ENCODE results near the gene PAPSS2.

PAPSS2 gene

DNA sequence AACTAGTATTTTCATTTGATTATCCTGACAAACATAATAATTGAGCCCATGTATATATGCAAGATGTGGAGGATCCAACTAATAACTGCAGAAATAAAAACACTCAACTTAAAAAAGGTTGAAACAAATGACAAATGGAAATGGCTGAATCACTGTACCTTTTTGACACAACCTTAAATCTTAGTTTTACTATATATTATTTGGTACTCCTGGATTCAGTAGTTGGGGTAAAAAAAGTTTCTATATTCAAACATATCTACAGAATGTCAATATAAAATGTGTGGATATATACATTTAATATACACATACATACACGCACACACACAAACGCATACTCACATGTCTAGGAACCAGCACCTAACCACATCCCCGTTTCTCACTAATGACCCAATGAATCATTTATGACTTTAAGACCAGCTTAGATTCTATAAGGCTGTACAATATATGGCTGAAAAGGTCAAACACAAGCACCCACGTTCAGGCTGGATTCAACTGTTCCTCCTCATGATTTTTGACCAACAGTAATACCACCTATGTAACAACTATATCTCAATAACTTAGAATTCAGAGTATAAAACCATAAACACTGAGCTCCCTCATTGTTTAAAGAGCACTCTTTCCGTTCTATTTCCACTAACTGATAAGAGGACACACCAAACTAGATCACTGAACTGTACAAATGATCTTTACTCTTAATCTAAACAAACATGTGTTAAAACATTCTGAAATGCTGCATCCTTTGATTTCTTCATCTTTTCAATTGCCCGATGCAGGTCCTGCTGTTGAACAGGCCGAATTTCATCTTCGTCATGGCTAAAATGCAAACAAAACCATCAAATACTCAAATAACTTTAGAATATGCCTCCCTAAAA, 94.6 kb downstream of the PAPSS2 start:
- no peak for DNase-seq

DNA sequence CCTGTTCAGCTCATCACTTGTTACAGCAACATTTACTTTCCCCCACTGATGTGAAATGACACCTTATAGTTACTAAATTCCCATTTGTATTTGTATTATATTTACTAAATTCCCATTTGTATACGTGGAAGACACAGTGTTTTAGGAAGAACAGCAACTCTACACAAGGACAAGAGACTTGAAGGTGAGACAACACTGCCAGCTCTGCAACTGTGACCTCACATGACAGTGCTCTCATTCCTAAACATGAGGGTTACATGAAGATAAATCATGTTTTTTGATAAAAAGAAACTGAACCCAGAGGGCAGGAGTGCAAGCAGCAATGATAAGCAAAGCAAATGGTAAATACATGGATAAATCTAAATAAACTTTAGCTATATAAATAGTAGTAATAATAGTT, 98.0 kb downstream of the PAPSS2 start:
- no peak for DNase-seq

DNA sequence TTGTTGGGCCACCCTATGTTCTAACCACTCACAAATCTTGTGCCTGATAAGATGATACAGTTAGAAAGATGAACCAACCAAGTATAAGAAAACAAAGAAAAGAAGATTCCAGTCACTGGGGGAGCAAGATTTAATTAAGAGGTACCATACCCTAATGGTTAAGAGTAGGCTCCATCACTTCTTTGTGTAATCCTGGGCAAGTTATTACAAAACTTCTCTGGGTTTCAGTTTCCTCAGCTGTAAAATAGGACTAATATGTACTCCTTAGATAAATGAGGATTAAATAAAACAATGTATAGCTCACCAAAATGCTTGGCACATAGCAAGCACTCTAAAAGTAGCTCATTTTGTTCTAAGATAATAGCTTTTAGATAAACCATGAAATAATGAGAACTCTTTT, 99.9 kb downstream of the PAPSS2 start:
- DNase-seq, result no peak

DNA sequence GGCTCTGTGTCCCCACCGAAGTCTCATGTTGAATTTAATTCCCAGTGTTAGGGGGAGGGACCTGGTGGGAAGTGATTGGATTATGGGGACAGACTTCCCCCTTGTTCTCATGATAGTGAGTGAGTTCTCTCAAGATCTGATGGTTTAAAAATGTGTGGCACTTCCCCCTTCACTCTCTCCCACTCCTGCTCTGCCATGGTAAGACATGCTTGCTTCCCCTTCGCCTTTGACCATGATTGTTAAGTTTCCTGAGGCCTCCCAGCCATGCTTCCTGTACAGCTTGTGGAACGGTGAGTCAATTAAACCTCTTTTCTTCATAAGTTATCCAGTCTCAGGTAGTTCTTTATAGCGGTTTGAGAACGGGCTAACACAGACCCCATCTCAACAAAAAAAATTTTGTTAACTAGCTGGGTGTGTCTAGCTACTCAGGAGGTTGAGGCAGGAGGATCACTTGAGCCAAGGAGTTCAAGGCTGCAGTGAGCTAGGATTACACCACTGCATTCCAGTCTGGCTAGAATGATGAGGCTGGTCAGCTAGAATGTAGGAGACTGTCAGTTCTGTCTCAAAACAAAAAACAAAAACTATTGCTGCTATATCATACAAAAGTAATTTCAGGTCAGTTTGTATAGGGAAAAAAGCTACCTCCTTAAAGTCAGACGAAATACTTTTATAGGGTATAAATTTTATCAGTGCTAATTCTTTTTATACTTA, 100.7 kb downstream of the PAPSS2 start:
- no peak for DNase-seq

DNA sequence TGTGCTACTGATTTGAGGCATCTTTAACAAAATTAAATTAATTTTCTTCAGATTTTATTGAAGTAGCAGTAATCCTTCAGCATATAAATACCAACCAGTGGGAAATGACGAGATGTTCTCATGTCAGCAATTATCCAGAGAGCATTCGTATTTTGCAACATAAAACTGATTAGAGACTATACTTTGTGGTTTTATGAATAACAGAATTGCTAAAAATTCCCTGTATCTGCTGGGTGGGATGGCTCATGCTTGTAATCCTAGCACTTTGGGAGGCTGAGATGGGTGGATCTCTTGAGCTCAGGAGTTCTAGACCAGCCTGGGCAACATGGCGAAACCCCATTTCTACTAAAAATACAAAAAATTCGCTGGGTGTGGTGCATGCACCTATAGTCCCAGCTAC, 101.5 kb downstream of the PAPSS2 start:
- no peak for DNase-seq

DNA sequence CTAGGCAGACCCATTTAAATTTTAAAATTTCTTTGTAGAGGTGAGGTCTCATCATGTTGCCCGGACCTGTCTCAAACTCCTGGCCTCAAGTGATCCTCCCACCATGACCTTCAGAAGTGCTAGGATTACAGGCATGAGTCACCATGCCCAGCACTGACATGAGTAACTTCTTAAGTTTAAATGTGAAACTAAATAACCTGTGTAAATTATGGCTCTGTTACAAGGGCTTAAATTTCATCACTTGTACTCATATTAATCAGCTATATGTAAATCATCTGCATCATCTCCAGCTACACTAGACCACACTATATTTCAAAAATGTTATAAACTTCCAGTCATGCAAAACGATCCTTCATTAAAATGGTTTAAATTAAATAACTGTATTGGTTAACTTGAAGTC, 102.2 kb downstream of the PAPSS2 start:
- DNase-seq, result peak; percentile 25

DNA sequence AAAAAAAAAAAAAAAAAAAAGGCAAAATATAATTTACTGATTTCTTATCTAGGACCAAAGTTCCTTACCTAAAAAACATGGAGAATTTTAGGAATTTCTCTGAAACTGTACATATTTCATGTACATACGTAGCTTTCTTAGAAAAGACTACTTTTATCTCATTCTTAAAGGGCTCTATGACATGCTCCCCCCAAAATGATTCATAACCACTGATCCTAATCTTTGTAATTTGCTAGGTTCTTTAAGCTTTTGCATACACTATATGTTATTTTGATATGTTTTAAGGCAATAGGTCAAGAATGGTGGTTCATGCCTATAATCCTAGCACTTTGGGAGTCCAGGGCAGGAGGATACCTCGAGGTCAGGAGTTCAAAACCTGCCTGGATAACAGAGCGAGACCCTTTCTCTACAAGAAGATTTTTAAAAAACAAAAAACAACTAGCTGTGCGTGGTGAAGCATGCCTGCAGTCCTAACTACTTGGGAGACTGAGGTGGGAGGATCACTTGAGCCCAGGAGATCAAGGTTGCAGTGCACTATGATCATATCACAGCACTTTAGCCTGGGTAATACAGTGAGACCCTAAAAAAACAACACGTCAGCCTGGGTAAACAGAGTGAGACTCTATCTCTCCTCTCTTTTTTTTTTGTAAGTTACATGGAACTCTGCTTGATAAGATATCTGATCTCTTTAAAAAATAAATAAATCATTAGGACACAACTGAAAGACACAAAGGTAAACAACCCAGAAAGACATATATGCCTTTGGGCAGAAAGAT, 103.6 kb downstream of the PAPSS2 start:
- no peak for DNase-seq

DNA sequence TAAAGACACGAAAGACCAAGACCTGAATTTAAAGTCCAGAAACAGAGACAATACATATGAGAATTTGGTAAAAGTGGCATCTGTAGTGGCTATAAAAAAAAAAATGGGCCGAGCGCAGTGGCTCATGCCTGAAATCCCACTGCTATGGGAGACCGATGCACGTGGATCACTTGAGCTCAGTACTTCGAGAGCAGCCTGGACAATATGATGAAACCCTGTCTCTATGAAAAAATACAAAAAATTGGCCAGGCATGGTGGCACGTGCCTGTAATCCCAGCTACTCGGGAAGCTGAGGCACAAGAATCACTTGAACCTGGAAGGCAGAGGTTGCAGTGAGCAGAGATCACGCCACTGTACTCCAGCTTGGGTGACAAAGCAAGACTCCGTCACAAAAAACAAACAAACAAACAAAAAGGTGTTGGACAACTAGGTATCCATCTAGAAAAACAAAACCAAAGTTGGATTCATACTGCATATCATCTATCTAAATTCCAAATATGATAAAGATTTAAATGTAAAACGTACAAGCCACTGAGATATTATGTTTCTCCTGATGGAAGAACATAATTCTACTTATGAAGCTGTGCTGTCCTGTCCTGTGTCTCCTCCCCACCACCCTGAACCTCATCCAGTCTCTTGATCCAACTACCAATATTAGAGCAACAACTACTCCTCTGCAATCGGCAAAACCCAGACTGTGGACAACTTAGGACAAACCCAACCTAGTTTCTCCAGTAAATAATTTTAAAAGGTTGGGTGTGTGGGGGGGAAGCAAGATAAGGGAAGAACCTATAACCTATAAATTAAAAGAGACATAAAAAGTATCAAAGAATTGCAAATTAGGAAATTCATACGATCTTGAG, 104.6 kb downstream of the PAPSS2 start:
- no peak for DNase-seq

DNA sequence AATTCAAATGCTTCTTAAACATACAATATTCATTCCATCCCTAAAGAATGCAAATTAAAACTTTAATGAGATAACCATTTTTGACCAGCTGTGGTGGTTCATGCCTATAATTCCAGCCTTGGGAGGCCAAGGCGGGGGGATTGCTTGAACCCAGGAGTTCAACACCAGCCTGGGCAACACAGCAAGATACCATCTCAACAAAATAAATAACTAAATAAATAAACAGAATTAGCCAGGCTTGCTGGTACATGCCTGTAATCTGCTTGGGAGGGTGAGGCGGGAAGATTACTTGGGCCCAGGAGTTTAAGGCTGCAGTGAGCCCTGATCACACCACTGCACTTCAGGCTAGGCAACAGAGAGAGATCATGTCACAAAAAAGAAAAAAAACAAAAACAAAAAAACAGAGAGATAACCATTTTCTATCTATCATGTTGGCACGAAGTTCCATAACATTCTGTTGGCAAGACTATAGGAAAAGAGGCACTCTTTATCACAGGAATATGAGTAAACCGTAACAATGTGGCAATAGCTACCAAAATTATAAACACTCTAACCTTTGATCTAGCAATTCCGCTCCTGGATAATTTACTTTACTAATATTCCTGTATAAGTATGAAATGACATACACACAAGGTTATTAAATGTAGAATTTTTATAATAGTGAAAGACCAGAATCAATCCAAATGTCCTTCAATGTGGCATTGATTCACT, 106.1 kb downstream of the PAPSS2 start:
- DNase-seq, result no peak

DNA sequence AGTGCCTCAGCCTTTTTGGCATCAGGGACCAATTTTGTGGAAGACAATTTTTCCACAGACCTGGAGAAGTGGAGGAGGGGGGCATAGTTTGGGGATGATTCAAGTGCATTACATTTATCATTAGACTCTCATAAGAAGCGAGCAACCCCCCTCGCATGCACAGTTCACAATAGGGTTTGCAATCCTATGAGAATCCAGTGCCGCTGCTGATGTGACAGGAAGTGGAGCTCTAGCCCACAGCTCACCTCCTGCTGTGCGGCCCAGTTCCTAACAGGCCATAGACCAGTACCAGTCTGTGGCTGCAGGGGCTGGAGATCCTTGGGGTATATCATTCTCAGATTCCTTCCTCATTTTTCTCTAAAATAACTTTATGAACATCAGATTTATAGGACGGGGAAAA, 107.6 kb downstream of the PAPSS2 start:
- no peak for DNase-seq

DNA sequence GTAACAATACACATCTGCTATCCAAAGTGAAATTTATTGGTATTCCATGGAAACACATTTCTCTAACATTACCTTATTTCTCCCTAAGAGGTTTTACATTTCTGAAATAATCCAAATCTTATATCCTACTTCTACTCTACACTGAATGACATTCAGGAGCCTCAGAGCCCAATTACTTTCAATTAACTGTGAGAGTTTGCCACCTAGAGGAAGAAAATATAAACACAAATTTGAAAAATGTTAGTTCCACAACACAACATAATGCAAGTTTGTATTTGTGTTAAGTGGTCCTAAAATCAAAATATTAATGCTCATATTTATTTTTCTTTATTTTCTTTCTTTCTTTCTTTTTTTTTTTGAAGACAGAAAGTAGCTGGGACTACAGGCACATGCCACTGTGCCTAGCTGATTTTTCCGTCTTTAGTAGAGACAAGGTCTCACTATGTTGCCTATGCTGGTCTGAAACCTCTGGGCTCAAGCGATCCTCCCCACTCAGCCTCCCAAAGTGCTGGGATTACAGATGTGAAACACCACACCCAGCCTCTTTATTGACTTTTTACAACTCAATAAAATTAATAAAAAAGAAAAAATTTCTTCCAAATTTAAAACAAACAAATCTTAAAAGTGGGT, 112.3 kb downstream of the PAPSS2 start:
- DNase-seq, result no peak

DNA sequence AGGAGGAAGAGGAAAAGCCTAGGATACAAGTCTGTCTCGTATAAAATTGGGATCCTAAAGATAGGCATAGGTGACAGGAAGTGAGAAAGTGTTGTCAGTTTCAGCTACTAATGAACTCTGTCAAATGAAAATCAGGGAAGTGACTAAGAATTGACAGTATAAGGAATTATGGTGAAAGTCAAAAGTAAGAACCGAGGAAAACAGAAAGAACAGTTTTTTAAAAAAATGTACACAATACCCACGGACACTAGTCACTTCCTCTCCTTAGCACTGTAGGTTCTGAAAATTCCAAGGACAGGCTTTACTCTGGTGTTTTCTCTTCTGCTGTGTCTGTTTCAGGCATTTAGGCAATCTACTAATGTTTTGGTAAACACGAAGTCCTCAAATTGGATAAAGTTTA, 116.1 kb downstream of the PAPSS2 start:
- DNase-seq, result no peak

DNA sequence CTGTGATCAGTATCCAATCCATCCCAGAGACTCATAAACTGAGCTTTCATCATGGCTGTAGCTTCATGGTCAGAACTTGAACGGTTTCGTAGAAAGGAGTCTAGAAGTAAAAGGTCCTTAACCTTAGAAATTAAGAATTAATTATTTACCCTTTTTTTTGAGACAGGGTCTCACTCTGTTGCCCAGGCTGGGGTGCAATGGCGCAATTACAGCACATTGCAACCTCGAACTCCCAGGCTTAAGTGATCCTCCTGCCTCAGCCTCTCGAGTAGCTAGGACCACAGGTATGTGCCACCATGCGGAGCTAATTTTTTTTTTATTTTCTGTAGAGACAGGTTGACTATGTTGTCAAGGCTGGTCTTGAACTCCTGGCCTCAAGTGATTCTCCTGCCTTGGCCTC, 116.7 kb downstream of the PAPSS2 start:
- DNase-seq, result no peak

DNA sequence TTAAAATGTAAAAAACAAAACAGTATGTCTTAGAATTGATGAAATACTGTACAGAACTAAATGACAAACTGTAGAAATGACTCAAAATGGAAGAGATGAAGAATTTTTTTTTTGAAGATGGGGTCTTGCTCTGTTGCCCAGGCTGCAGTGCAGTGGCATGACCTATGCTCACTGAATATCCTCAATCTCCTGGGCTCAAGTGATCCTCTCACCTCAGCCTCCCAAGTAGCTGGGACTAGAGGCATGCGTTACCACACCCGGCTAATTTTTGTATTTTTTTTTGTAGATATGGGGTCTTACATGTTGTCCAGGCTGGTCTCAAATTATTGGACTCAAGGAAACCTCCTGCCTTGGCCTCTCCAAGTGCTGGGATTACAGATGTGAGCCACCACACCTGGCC, 121.9 kb downstream of the PAPSS2 start:
- DNase-seq, result no peak

DNA sequence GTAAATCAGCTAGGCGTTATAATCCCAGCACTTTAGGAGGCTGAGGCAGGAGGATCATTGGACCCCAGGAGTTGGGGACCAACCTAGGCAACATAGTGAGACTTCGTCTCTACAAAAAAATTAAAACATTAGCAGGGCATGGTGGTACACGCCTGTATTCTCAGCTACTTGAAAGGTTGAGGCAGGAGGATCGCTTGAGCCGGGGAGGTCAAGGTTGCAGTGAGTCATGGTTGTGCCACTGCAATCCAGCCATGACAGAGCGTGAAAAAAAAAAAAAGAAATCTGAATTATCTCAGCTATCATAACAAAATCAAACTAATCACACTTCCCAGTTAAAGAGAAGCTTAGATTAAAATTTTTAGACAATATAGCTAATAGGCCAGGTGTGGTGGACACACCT, 123.0 kb downstream of the PAPSS2 start:
- DNase-seq, result no peak

DNA sequence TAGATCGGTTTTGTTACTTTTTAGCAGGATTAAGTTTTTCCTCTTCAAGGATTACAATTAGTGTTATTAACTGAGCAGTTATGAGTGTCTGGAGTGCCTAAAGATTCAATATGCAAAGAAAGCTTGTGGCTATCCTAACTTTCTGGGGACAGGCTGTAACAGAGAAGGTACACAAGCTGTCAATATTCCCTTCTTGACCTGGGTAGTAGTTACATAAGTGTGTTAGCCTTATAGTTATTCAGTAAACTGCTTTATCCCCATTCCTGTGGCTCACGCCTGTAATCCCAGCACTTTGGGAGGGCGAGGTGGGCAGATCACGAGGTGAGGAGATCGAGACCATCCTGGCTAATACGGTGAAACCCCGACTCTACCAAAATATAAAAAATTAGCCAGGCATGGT, 126.7 kb downstream of the PAPSS2 start:
- no peak for DNase-seq

DNA sequence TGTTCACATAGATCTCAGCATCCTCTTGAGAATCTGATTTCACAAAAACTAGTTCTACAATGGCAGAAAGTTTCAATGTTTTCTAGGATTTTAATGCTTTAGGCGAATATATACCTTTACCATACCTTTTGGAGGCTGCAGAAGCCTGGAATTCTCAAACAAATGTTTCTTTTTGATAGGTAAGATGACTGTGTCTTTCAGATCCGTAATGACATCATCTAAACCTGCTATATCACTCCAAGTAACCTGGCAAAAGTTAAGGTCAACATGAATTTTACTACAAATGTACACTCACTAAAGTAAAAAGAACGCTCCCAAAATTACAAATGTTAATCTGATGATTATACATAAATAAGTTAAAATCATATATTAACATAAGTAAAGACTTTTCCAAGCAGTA, 130.5 kb downstream of the PAPSS2 start:
- no peak for DNase-seq

DNA sequence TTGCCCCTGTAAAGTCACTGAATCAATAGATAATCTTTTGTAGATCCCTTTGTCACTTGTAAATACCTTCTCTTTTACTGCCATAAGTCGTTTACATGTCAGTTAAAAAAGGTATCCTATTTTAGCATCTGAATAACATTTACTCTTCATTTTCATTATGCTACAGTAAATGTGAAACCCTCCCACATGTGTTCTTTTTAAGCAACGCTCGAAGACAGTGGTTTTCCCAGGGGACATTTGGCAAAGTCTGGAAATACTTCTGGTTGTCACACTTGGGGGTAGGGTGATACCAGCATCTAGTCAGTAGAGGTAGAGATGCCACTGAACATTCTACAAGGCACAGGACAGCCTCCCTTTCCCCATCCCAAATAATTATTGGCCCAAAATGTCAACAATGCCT, 134.6 kb downstream of the PAPSS2 start:
- DNase-seq, result no peak

Data from stimulated activated CD4-positive, alpha-beta T cell treated with anti-CD3 and anti-CD28 coated beads, Interleukin-4, amount 100 ng/mL, for 1 hour (primary cell).